WTC11 (cell line): ENCODE data around the gene IQCK.

Source experiments
- CBFB ChIP-seq: sonication (generic); formaldehyde crosslinking; IDR thresholded peaks from 2 replicates; pipeline ENCODE4 v1.8.1; 2022; ENCODE audit warnings: mild to moderate bottlenecking, low read depth, missing genetic modification reagents
- CTCF ChIP-seq: fragments of 200-600 bp; IDR thresholded peaks from 2 replicates; pipeline ENCODE4 v1.8.0; 2022; ENCODE audit warnings: antibody characterized with exemption
- E2F5 ChIP-seq: sonication (generic); formaldehyde crosslinking; IDR thresholded peaks from 2 replicates; pipeline ENCODE4 v1.8.1; 2022; ENCODE audit warnings: mild to moderate bottlenecking, moderate library complexity, missing genetic modification reagents
- FOXP1 ChIP-seq: sonication (generic); formaldehyde crosslinking; IDR thresholded peaks from 2 replicates; pipeline ENCODE4 v1.8.0; 2022; ENCODE audit warnings: missing genetic modification reagents, mild to moderate bottlenecking, moderate library complexity, borderline replicate concordance
- FOXP4 ChIP-seq: sonication (generic); formaldehyde crosslinking; IDR thresholded peaks from 2 replicates; pipeline ENCODE4 v1.8.0; 2022; ENCODE audit warnings: mild to moderate bottlenecking, missing genetic modification reagents
- MAX ChIP-seq: sonication (generic); formaldehyde crosslinking; IDR thresholded peaks from 2 replicates; pipeline ENCODE4 v1.8.0; 2022; ENCODE audit warnings: mild to moderate bottlenecking, missing genetic modification reagents
- NR3C1 ChIP-seq: sonication (generic); formaldehyde crosslinking; conservative IDR thresholded peaks from 2 replicates; pipeline ENCODE4 v1.8.1; 2023; ENCODE audit warnings: low read depth, mild to moderate bottlenecking, missing genetic modification reagents
- USF2 ChIP-seq: sonication (generic); formaldehyde crosslinking; IDR thresholded peaks from 2 replicates; pipeline ENCODE4 v1.8.1; 2023; ENCODE audit warnings: mild to moderate bottlenecking, missing genetic modification reagents, moderate library complexity
- ZBTB21 ChIP-seq: sonication (generic); formaldehyde crosslinking; IDR thresholded peaks from 2 replicates; pipeline ENCODE4 v1.8.1; 2023; ENCODE audit warnings: mild to moderate bottlenecking, missing genetic modification reagents, borderline replicate concordance
- TF ChIP-seq, protein P1 (sequence below): sonication (generic); formaldehyde crosslinking; IDR thresholded peaks from 2 replicates; pipeline ENCODE4 v1.8.0; 2022; ENCODE audit warnings: mild to moderate bottlenecking, missing genetic modification reagents
- TF ChIP-seq, protein P2 (sequence below): sonication (generic); formaldehyde crosslinking; IDR thresholded peaks from 2 replicates; pipeline ENCODE4 v1.8.1; 2023; ENCODE audit warnings: mild to moderate bottlenecking, missing genetic modification reagents, borderline replicate concordance
- TF ChIP-seq, protein P3 (sequence below): sonication (generic); formaldehyde crosslinking; IDR thresholded peaks from 2 replicates; pipeline ENCODE4 v1.8.0; 2022; ENCODE audit warnings: mild to moderate bottlenecking, missing genetic modification reagents

DNA sequence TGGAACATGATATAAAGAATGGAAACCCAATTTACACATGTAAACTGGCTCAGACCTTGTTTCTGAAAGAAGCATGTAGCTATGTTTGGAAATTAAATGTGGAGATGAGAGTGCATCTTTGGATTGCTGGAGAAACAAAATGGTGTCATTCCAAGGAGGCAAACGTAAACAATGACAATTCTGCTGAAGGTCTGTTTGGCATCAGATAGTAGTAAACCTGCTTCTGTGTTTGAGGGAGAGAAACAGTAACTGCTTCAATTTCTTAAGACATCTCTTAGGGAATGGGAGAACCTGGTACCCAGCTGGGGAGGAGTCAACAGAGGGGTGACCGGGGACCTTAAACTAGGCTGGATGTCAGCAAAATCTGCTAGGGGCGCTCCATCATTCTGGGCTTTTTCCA is 143.1 kb downstream of the IQCK start:
- TF ChIP-seq CTCF (no peak), MAX (CRISPR knock-in tag) (no peak), ZBTB21 (CRISPR knock-in tag) (no peak), USF2 (CRISPR knock-in tag) (no peak), NR3C1 (no peak), E2F5 (CRISPR knock-in tag) (no peak), CBFB (no peak), FOXP1 (no peak), FOXP4 (CRISPR knock-in tag) (no peak)
- TF ChIP-seq, protein P1, sequence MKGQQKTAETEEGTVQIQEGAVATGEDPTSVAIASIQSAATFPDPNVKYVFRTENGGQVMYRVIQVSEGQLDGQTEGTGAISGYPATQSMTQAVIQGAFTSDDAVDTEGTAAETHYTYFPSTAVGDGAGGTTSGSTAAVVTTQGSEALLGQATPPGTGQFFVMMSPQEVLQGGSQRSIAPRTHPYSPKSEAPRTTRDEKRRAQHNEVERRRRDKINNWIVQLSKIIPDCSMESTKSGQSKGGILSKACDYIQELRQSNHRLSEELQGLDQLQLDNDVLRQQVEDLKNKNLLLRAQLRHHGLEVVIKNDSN (CRISPR knock-in tag), result no peak
- TF ChIP-seq, protein P2, sequence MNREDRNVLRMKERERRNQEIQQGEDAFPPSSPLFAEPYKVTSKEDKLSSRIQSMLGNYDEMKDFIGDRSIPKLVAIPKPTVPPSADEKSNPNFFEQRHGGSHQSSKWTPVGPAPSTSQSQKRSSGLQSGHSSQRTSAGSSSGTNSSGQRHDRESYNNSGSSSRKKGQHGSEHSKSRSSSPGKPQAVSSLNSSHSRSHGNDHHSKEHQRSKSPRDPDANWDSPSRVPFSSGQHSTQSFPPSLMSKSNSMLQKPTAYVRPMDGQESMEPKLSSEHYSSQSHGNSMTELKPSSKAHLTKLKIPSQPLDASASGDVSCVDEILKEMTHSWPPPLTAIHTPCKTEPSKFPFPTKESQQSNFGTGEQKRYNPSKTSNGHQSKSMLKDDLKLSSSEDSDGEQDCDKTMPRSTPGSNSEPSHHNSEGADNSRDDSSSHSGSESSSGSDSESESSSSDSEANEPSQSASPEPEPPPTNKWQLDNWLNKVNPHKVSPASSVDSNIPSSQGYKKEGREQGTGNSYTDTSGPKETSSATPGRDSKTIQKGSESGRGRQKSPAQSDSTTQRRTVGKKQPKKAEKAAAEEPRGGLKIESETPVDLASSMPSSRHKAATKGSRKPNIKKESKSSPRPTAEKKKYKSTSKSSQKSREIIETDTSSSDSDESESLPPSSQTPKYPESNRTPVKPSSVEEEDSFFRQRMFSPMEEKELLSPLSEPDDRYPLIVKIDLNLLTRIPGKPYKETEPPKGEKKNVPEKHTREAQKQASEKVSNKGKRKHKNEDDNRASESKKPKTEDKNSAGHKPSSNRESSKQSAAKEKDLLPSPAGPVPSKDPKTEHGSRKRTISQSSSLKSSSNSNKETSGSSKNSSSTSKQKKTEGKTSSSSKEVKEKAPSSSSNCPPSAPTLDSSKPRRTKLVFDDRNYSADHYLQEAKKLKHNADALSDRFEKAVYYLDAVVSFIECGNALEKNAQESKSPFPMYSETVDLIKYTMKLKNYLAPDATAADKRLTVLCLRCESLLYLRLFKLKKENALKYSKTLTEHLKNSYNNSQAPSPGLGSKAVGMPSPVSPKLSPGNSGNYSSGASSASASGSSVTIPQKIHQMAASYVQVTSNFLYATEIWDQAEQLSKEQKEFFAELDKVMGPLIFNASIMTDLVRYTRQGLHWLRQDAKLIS, result no peak
- TF ChIP-seq, protein P3, sequence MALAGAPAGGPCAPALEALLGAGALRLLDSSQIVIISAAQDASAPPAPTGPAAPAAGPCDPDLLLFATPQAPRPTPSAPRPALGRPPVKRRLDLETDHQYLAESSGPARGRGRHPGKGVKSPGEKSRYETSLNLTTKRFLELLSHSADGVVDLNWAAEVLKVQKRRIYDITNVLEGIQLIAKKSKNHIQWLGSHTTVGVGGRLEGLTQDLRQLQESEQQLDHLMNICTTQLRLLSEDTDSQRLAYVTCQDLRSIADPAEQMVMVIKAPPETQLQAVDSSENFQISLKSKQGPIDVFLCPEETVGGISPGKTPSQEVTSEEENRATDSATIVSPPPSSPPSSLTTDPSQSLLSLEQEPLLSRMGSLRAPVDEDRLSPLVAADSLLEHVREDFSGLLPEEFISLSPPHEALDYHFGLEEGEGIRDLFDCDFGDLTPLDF (CRISPR knock-in tag), result no peak
